Heart left ventricle (tissue), 13 donors: Measurements from ENCODE around the gene SSPN.

Source experiments
- CTCF ChIP-seq, 12 donors: fragments of 200-600 bp; sonication (generic) in 4 of 12; IDR thresholded peaks; one replicate each; pipeline versions ENCODE4 v1.5.0 to v1.8.0; 2018 to 2022; ENCODE audit warnings: antibody characterized with exemption in 12 of 12, mild to moderate bottlenecking in 5 of 12
- POLR2A ChIP-seq, 2 donors: fragments of 450-650 bp; IDR thresholded peaks; one replicate each; pipeline ENCODE4 v1.6.1; 2017; ENCODE audit warnings: antibody characterized with exemption in 2 of 2, mild to moderate bottlenecking in 2 of 2, moderate library complexity in 2 of 2
- donor health status: ischemic (EF 13 %, LVEDD 7.1; RV severe dilation, severe dysfunction).
- donor health status: DM: no; HTN: yes; CAD: no.
- donor health status: DM: no; HTN: no; CAD: no.
- donor health status: ischemic (EF 25% LVEDD 6.9; RV normal size, moderate dysfunction).
- donor health status: ischemic (EF 25% LVEDD 5.7; RV mildly dilated, moderate dysfunction).
- donor health status: ischemic (EF 35%, LVEDD 5.7; RV mildly dilated, moderate dysfunction).
- donor health status: nonischemic (EF 11% LVEDD 7.7; RV severe dilation, severe dysfunction).
- donor health status: DM: yes; HTN: yes; CAD: no.
- donor health status: PGD.
- donor health status: ischemic (EF 29% LVEDD 5.4; RV normal size, mild dysfunction).
- donor health status: nonischemic (EF 23%, LVEDD 6.1; RV moderate dilation, normal function).

- TF ChIP-seq CTCF (IDR thresholded peaks at IDR 0.05) (no peak), POLR2A (IDR thresholded peaks at IDR 0.05) (no peak)
Observed at GRCh38 chr12:26212988-26213387, 17.6 kb downstream of the SSPN start.
